ENCODE results near the gene ATOH1. TPM values are rescaled to one million over a fixed set of nuclear protein-coding genes. Genes with fewer than 3 reads are reported as not detected.

ATOH1 gene
- total RNA-seq, 2 donors from 2014 or later = 34.4 to 73.7 TPM

GRCh38 chr4:93876754-93877153, 48.2 kb downstream of the ATOH1 start:
- no peaks in the 10 kb centered on the region for H3K9me3 ChIP-seq
- intact Hi-C loops (cut with DNase I) = no loop called here
- no peaks in the 10 kb centered on the region for H3K27me3 ChIP-seq
- no peaks in the 10 kb centered on the region for H3K4me1 ChIP-seq
- DNase-seq = no peak
- no peak overlapping the region for H3K4me3 ChIP-seq
- H3K9ac ChIP-seq (ENCODE audit: low read depth in 2 of 2, low read length in 2 of 2) = no peak overlapping the region
- TF ChIP-seq, protein P1, sequence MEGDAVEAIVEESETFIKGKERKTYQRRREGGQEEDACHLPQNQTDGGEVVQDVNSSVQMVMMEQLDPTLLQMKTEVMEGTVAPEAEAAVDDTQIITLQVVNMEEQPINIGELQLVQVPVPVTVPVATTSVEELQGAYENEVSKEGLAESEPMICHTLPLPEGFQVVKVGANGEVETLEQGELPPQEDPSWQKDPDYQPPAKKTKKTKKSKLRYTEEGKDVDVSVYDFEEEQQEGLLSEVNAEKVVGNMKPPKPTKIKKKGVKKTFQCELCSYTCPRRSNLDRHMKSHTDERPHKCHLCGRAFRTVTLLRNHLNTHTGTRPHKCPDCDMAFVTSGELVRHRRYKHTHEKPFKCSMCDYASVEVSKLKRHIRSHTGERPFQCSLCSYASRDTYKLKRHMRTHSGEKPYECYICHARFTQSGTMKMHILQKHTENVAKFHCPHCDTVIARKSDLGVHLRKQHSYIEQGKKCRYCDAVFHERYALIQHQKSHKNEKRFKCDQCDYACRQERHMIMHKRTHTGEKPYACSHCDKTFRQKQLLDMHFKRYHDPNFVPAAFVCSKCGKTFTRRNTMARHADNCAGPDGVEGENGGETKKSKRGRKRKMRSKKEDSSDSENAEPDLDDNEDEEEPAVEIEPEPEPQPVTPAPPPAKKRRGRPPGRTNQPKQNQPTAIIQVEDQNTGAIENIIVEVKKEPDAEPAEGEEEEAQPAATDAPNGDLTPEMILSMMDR (IDR thresholded peaks at IDR 0.05) = no peak
- no peaks in the 10 kb centered on the region for H3K36me3 ChIP-seq
- H3K27ac ChIP-seq = peak overlapping the region; percentile 2

- no peaks in the 10 kb centered on the region for H3K9me3 ChIP-seq
- no peaks in the 10 kb centered on the region for H3K27me3 ChIP-seq
- H3K4me3 ChIP-seq = no peak overlapping the region
- H3K4me1 ChIP-seq = no peaks in the 10 kb centered on the region
- H3K27ac ChIP-seq = no peak overlapping the region
- H3K36me3 ChIP-seq = no peaks in the 10 kb centered on the region
- TF ChIP-seq, protein P1 (IDR thresholded peaks at IDR 0.05) = no peak
- H3K9ac ChIP-seq (ENCODE audit: low read depth in 2 of 2, low read length in 2 of 2) = no peak overlapping the region
- DNase-seq = no peak
- intact Hi-C loops (cut with DNase I) = no loop called here
These were observed 50.0 kb downstream of the ATOH1 start for GRCh38 chr4:93878566-93878965.

DNA sequence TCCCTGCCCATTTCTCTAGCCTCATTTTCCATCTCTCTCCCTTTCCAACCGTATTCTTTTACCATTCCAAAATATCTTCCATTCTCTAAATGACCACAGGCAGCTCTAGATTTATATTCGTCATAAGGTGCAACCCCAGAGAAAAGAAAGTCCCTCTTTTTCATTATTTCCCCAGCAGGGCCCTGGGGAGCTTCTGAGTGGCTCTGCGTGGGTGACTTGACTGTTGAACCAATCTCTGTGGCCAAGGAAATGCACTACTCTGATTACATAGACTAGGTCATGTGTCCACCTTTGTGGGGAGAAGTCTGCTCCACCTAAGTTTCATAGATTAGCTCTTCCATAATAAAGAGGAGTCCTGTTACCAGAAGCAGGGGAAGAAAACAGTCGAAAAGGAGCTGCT, 51.4 kb downstream of the ATOH1 start:
- intact Hi-C loops (cut with DNase I) = no loop called here
- Histone ChIP-seq H3K27ac (no peak overlapping the region), H3K4me3 (no peak overlapping the region), H3K36me3 (no peaks in the 10 kb centered on the region), H3K9ac (ENCODE audit: low read depth in 2 of 2, low read length in 2 of 2) (no peak overlapping the region), H3K9me3 (no peaks in the 10 kb centered on the region), H3K4me1 (no peaks in the 10 kb centered on the region), H3K27me3 (no peaks in the 10 kb centered on the region)
- TF ChIP-seq, protein P1 (IDR thresholded peaks at IDR 0.05) = no peak
- DNase-seq = no peak

Measured in colonic mucosa (tissue), 4 donors.